Glomerular endothelial cell (primary cell): Measurements from ENCODE around the gene LMTK3. TPM values are rescaled to one million over a fixed set of nuclear protein-coding genes. Genes with fewer than 3 reads are reported as not detected.

Experiments used
- DNase-seq: peaks from one replicate; pipeline ENCODE4 v3.0.0-alpha.2; 2011; ENCODE audit warnings: low read depth, low spot score; ENCODE audit errors: extremely low read depth
- total RNA-seq: library from RNA; depleted of rRNA; stranded (reverse); fragments of >200 nt; gene quantifications from 2 replicates; pipeline ENCODE4 v1.2.3, GENCODE V29; 2015

Gene LMTK3
- total RNA-seq, 1 donor from 2014 or later, result not detected

- DNase-seq, result no peak
These were observed 2.0 kb downstream of the LMTK3 start for GRCh38 chr19:48509467-48510194.

- no peak for DNase-seq
These were observed 2.8 kb downstream of the LMTK3 start for GRCh38 chr19:48508729-48509411.

- no peak for DNase-seq
These were observed 3.7 kb downstream of the LMTK3 start for GRCh38 chr19:48507911-48508439.

GRCh38 chr19:48506138-48506733 lies 5.4 kb downstream of the LMTK3 start:
- no peak for DNase-seq

GRCh38 chr19:48502350-48503018 lies 9.2 kb downstream of the LMTK3 start:
- no peak for DNase-seq

GRCh38 chr19:48501494-48502349 lies 9.9 kb downstream of the LMTK3 start:
- DNase-seq, result no peak

DNA sequence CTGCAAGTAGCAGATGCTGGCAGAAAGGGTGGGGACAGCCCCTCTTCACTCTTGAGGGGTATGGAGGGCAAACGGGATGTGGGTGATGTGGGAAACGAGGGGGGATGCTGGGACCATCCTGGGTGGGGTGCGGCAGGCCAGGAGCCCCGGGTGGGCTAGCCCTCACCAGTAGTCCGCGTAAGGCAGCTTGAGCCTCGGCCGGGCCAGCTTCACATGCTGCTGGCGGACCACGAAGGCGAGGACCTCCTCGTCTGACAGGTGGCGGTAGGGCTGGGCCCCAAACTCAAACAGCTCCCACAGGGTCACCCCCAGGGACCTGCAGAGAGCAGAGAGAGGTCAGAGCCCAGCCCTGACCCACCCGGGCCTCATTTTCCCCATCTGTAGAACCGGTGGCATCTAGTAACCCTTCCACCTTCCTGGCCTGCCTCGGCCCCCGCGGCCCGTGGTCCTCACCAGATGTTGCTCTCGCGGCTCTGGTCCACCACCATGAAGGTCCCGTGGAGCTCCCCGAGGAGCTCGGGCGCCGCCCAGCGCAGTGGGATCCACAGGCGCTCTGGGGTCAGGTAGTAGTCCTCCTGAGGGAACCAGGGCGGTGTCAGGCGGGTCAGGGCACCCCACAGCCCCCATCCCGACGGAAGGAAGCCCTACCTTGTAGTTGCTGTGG lies 10.7 kb downstream of the LMTK3 start:
- no peak for DNase-seq

DNA sequence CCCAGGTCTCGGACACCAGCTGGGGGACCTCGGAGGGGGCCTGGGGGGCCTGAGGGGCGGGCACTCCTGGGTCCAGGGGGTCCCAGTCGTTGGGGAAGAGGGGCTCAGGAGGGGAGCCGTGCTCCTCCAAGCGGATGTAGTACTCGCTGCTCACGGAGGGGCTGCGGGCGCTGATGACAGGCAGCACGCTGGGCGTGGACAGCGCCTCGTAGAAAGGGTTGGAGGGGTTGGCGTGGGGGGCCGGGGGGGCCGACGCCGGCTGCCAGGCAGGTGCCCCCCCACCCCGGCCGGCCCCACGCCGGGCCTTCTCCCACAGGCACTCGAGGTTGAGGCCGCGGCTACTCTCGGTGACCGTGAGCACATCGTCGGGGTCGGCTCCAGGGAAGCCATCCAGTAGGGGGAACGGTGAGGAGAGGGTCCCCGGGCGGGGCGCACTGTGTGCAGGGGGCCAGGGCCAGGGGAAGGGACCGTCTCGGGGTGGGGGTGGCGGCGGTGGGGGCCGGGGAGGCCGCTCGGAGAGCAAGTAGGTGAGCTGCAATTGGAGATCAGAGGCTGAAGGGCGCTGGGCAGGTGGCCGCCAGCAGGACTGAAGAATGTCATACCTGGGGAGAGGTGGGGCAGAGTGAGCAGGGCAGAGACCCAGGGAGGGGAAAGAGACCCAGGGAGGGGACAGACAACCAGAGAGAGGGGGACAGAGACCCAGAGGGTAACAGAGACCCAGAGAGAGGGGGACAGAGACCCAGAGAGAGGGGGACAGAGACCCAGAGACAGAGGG lies 12.1 kb downstream of the LMTK3 start:
- no peak for DNase-seq

GRCh38 chr19:48498595-48499311 lies 12.9 kb downstream of the LMTK3 start:
- DNase-seq, result no peak

DNA sequence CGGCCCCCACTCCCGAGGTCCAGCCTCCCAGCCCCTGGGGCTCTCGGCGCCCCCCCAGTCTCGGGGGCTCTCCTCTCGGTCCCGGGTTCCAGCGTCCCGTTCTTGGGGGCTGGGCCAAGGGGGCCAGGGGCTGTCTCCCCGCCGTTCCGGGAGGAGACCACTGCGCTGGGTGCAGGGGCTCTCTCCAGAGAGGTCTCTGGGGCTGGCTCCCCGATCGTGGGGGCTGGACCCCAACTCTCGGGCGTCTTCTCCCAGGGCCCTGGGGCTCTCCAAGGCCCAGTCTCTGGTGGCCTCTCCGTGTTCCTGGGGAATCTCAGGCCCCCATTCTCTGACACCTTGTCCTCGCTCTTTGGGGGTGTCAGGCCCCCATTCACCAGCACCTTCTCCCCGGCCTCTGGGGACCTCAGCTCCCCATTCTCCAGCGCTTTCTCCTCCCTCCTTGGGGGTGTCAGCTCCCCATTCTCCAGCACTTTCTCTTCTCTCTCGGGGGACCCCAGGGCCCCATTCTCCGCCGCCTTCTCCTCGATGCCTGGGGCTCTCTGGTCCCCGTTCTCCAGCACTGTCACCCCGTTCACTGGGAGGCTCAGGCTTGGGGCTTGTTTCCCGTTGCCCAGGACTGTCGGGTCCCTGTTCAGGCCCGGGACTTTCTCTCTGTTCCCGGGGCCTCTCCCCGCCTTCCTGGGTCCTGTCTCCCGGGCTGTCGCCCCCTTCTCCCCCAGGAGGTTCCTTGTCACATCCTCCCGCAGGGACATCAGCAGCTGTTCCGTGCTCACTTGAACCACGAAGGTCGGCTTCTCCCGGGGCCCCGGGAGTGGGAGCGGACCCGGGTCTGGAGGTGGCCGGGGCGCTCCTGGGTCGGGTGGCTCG lies 13.7 kb downstream of the LMTK3 start:
- no peak for DNase-seq

DNA sequence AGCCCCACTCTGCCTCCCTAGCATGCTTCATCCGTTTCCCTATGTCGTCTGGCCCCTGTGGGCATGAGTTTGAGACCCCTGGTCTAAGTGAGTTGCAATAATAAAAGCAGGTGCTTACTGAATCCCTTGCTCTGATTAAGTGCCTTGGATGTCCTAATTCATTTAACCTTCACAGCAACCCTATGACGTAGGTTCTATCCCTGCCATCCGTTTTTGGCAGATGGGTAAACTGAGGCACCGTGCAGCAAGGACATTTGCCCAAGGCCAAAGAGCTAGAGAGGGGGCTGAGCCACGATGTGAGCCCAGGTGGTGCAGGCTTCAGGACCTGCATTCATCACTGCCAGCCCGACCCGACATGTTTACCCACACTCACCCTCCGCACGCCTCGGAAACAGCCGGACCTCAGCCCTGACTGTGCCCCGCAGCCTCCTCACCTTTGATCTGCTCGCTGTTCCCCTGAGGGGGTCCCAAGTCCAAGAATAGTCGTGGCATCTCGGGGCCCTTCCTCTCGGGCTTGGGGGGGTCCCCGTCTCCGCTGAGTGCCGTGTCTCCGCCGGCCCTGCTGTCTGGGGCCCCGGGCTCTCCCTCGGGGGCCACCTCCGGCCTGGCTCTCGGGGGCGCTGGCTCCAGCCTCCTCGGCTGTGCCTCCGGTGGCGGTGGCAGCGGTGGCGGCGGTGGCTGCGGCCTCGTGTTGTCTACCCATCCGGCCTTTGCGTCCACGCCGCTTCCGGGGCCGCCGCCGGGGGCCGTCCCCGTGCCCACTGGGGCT lies 14.5 kb downstream of the LMTK3 start:
- no peak for DNase-seq

DNA sequence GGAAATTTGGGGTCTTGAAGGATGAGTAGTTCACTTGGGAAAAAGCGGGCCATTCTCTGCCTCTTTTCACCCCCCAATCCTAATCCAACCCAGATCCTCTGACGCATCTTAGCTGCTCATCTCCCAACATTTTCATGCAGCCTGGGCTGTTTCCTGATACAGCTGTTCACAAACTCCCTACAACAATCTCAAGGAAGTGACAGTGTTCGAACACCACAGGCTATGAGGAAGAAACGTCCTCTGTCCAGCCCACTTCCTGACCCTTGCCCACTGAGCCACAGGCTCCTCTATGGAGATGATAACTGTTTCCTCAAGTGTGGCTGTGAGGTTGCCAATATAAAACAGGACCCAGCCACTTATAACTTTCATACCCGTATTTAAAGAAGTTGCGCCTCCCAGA lies 16.2 kb downstream of the LMTK3 start:
- no peak for DNase-seq

GRCh38 chr19:48493718-48494401 lies 17.8 kb downstream of the LMTK3 start:
- DNase-seq, result no peak

GRCh38 chr19:48492925-48493717 lies 18.5 kb downstream of the LMTK3 start:
- peak; percentile 80 for DNase-seq

- DNase-seq, result no peak
These were observed 19.9 kb downstream of the LMTK3 start for GRCh38 chr19:48491793-48492123.
